NCI-H82 treated with DMSO at 0.1 percent for 48 hours (cell line): Measurements from ENCODE around the gene SHKBP1.
A peak's percentile ranks its signal among the peaks of the same experiment; 100 is the strongest.
"Not testable (repeated sequence)": the region's sequence is repeated elsewhere in the genome, so short reads cannot be mapped to it uniquely, and the experiment has no call there.

Experiments used
- DNase-seq: peaks from one replicate; lab custom pipeline; 2025; ENCODE audit not compliant: unreplicated experiment; lab: John Stamatoyannopoulos, UW

The SHKBP1 gene

DNA sequence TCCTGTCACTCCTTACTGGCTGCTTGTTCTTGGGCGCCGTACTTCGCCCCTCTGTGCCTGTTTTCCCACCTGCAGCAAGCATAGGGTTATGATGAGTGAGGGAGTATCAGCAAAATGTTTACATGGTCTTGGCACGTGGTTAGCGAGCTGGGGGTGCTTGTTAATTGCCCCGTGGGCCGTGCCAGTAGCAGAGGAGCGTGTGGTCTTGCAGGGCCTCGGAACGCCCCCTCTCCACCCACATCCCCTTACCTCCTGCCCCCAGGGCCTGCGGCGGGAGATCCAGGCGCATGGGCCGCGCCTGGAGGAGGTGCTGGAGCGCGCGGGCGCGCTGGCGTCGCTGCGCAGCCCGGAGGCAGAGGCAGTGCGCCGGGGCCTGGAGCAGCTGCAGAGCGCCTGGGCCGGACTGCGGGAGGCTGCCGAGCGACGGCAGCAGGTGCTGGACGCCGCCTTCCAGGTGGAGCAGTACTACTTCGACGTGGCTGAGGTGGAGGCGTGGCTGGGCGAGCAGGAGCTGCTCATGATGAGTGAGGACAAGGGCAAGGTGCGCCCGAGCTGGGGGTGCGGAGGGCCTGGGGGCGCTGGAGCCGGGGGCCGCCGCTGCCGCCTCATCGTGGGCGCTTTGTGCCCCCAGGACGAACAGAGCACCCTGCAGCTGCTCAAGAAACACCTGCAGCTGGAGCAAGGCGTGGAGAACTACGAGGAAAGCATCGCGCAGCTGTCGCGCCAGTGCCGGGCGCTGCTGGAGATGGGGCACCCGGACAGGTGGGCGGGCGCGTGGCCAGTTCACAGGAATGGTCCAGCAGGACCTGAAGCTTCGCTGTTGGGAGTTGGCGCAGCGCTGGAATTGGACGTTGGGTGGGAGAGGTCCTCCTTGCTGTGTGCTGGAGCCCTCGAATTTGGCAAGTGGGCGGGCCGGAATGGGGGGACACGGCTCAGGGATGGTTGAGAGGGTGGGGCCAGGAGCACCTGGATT lies 22.5 kb upstream of the SHKBP1 start:
- no peak for DNase-seq

DNA sequence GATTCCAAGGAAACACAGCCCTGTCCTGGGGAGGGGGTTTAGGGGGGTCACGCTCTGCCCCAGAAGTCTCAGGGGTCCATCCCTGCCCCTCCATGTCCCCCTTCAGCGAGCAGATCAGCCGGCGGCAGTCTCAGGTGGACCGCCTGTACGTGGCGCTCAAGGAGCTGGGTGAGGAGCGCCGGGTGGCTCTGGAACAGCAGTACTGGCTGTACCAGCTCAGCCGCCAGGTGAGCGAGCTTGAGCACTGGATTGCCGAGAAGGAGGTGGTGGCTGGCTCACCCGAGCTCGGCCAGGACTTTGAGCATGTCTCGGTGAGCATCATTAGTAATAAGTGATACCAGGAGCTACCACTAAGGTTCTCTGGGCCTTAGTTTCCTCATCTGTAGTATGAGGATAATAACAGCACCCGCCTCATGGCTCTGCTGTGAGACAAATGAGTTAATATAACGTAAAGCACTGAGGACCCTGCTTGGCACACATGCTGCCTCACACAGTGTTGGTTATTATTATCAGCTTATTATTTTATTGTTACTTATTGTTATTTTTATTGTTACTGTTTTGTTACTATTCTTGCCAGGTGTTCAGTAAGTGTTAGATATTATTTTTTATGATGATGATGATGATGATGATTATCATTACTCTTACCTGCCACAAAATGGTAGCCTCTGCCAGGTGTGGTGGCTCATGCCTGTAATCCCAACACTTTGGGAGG lies 20.5 kb upstream of the SHKBP1 start:
- no peak for DNase-seq

DNA sequence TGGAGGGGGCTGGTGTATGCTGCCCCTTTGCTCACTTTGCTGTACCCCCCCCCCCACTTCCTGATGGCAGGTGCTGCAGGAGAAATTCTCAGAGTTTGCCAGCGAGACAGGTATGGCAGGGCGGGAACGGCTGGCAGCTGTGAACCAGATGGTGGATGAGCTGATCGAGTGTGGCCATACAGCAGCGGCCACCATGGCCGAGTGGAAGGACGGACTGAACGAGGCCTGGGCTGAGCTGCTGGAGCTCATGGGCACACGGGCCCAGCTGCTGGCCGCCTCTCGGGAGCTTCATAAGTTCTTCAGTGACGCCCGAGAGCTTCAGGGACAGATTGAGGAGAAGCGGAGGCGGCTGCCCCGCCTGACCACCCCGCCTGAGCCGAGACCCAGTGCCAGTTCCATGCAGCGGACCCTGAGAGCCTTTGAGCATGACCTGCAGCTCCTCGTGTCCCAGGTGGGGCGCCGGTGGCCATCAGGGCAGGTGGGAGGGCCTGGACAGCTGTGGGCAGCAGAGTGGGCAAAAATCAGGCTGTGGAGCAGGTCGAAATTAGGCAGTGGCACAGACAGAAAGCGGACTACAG lies 19.6 kb upstream of the SHKBP1 start:
- DNase-seq, result no peak

DNA sequence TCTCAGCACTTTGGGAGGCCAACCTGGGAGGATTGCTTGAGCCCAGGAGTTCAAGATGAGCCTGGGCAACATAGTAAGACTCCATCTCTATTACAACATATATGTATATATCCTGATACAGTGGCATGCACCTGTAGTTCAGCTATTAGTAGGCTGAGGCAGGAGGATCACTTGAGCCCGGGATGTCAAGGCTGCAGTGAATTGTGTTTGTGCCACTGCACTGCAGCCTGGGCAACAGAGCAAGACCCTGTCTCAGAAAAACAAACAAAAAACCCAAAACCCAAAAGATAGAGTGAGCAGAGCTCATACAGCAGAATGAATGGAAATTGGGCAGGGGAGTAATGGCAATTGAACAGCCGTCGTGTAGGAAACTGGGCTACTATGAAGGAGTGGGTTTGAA lies 17.3 kb upstream of the SHKBP1 start:
- no peak for DNase-seq

DNA sequence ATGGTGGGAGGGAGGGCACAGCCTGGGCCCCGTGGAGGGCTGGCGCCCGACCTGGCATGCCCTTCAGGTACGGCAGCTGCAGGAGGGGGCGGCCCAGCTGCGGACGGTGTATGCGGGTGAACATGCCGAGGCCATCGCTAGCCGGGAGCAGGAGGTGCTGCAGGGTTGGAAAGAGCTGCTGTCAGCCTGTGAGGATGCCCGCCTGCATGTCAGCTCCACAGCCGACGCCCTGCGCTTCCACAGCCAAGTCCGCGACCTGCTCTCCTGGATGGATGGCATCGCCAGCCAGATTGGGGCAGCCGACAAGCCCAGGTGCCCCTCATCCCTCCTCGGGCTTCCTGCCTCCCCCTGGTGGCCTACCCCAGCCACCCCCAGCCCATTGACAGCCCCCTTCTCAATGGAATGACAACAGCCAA lies 16.6 kb upstream of the SHKBP1 start:
- DNase-seq, result no peak

DNA sequence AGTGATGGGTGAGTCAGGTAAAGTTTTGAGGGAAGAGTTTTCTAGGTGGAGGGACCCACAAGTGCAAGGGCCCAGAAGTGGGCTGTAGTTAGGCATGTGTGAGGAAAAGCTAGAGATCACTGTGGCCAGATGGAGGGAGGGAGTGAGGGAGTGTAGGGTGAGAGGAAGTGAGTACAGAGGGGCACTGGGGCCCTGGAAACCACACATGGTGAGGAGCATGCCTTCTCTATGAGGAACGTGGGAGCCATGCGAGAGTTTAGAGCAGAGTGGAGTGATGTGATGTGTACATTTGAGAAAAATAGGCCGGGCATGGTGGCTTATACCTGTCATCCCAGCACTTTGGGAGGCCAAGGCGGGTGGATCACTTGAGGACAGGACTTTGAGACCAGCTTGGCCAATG lies 14.7 kb upstream of the SHKBP1 start:
- no peak for DNase-seq

DNA sequence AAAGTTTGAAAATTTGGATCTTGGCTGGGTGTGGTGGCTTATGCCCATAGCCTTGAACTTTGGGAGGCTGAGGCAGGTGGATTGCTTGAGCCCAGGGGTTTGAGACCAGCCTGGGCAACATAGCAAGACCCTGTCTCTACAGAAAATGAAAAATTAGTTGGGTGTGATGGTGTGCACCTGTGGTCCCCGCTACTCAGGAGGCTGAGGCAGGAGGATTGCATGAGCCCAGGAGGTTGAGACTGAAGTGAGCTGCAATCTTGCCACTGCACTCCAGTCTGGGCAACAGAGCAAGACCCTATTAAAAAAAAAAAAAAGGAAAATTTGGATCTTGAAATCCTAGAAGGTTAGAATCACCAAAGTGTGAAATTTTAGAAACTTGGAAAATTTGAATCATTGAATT lies 12.1 kb upstream of the SHKBP1 start:
- not testable (repeated sequence) for DNase-seq

DNA sequence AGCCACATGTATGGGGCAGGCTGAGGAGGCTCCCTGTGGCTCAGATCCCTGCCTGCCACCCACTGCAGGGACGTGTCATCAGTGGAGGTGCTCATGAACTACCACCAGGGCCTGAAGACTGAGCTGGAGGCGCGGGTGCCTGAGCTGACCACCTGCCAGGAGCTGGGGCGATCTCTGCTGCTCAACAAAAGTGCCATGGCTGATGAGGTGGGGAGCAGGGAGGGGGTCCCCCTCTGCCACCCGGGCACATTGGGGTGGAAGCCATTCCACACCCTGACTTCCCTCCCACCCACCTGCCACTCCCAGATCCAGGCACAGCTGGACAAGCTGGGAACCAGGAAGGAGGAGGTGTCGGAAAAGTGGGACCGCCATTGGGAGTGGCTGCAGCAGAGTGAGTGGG lies 11.3 kb upstream of the SHKBP1 start:
- no peak for DNase-seq

DNA sequence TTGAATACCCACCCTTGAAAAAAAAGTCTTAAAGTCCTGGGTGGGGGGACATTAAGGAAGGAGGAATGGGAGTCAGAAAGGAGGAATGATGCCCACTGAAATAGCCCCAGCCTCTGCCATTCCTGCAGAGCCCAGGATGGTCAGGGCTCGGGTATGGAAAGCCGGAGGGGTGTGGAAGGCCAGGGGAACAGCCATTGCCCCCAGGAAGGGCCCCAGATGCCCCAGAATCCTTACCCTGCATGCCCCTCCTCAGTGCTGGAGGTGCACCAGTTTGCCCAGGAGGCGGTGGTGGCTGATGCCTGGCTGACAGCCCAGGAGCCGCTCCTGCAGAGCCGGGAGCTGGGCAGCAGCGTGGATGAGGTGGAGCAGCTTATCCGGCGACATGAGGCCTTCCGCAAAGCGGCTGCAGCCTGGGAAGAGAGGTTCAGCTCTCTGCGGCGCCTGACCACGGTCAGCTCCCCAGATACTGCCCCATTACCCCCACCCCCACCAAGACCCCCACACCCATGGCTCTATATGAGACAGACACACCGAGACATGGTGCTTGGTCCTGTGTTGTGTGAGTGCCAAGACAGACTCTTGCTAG lies 10.7 kb upstream of the SHKBP1 start:
- no peak for DNase-seq

DNA sequence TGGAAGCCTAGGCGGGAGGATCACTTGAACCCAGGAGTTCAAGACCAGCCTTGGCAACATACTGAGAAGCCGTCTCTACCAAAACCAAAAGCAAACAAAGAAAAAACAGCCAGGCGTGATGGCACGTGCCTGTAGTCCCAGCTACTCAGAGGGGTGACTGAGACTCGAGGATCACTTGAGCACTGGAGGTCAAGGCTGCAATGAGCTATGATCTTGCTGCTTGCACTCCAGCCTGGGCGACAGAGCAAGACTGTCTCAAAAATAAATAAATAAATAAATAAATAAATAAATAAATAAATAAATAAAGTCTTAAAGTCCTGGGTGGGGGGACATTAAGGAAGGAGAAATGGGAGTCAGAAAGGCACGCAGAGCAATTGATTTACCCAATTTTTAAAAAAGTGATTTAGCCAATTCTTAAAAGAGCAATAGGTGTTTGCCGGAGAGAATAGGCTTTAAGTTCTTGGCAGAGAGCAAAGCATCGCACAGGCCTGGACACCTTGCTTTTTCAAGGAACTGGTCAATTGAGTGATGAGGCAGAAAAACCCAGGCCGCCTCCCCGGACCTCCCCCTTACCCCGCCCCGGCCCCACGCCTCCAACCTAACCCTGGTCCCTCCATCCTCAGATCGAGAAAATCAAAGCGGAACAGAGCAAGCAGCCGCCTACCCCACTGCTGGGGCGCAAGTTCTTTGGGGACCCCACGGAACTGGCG lies 9.5 kb upstream of the SHKBP1 start:
- no peak for DNase-seq

DNA sequence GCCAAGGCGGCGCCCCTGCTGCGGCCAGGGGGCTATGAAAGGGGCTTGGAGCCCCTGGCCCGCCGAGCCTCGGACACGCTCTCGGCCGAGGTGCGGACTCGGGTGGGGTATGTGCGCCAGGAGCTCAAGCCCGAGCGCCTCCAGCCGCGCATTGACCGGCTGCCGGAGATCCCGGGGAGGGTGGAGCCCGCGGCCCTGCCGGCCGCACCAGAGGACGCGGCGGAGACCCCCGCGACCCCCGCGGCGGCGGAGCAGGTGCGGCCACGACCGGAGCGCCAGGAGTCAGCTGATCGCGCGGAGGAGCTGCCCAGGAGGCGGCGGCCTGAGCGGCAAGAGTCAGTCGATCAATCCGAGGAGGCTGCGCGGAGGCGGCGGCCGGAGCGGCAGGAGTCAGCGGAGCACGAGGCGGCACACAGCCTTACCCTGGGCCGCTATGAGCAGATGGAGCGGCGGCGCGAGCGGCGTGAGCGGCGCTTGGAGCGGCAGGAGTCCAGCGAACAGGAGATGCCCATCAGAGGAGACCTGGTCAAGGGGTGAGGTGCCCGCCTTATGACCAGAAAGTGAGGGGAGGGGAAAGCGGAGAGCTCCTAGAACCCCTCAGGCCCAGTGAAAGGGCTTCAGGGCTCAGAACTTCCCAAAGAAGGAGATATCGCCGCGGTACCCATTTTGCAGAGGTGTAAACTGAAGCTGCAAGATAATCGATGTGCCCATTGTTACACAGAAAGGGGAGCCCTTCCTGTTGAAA lies 8.8 kb upstream of the SHKBP1 start:
- DNase-seq, result no peak

DNA sequence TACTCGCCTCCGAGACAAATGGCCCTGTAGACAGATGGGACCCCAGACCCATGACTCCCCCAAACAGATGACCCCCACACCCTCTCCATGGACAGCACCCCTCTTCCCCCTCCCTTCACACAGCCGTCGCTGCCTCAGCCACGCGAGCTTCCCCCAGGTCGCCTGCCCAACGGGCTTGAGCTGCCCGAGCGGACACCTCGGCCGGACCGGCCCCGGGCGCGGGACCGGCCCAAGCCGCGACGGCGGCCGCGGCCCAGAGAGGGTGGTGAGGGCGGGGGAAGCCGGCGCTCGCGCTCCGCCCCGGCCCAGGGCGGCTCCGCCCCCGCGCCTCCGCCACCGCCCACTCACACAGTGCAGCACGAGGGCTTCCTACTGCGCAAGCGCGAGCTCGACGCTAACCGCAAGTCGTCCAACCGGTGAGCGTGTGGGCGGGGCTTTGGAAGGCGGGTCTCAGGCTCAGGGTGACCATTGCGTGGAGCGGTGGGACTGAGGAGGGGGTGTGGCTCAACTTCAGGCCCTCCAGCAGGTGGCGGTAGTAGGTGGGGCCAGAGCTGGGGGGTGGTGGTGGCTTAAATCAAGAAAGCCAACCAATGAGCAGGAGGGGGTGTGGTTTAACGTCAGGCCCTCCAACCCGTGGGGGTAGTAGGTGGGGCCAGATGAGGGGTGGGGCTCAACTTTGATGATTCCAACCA lies 6.2 kb upstream of the SHKBP1 start:
- no peak for DNase-seq

DNA sequence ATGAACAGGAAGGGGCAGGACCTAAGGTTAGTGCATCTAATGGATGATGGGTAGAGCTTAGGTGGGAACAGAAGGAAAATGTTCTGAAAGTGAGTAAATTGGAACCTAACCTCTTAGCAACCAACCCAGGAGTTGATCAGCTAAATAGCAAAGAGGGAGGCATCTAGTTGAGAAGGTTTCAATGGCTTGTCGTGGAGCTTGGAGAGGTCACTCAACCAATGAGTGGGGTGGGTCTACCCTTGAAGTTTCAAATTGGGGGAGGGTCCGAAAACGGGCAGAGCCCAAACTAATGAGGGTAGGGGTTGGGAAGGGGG lies 5.7 kb upstream of the SHKBP1 start:
- no peak for DNase-seq

DNA sequence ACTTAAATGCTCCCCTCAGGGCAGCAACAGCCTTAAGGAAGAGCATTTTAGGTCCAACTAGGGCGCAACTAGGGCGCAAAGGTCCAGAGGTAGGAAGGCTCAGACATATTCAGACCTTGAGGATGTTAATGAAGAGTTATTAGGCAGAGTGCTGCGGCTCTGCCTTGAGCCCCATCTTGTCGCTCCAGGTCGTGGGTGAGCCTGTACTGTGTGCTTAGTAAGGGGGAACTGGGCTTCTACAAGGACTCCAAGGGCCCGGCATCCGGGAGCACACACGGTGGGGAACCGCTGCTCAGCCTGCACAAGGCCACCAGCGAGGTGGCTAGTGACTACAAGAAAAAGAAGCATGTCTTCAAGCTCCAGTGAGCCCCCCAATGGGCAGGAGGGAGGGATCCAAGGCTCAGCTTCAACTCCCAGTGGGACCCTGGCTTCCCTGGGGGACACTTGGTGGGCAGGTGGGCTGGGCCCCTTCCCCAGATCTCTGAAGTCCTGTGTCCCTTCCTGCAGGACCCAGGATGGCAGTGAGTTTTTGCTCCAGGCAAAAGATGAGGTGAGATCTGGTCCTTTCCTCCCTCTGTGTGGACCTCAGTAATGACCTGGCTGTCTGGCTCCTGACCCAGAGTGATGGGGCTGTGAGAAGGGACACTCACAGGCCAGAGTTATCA lies 4.7 kb upstream of the SHKBP1 start:
- no peak for DNase-seq

DNA sequence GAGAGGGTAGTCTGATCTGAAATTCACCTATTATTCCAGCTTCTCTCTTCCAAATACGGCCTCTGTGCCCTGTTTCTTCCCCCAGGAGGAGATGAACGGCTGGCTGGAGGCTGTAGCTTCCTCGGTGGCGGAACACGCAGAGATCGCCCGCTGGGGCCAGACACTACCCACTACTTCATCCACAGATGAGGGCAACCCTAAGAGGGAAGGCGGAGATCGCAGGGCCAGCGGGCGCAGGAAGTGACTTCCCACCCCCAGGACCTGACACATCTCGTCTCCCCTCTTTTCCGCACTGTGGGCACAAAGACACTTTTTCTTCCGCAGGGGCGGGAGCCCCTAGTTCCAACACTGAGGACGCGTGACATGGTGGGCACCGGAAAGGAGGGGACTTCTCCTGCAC lies 1.3 kb upstream of the SHKBP1 start:
- DNase-seq, result no peak

DNA sequence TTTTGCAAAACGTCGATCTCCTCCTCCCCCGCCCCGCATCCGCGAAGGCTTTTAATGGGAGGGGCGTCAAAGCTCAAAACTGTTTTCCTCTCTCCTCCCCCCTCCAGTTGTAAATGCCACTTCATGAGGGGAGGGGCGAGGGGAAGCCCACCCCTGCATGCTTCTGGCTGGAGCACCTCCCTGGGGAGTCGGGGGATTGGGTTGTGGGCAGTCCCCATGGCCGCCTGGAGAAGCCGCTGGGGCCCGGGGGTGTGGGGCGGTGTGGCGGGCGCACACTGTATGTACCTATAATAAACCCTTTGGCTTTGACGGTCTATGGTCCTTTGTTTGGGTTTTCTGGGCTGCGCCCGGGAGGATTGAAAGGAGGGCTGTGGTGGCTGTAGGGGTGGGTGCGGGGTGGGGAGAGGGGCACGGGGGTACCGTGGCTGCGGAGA lies 505 bp upstream of the SHKBP1 start:
- DNase-seq, result peak; percentile 67

DNA sequence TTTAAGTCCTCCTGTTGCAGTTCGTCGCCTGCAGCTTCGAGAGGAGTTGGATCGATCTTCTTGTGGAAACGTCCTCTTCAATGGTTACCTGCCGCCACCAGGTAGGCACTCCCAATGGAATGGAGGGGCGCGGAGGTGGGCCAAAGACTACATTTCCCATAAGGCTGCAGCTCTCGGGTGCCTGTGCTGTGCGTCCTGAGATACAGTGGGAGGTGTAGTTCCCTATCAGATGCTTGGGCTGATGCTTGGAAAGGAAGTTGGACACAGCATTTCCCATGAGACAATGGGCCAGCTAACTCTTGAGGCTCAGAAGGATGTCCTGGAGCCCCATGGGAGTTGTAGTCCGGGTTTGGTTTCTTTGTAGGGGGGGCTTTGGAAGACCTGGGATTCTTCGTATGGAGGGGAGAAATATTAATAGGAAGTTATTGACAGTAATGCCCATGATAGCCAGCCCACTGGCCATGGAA lies 1.8 kb downstream of the SHKBP1 start:
- peak; percentile 70 for DNase-seq

DNA sequence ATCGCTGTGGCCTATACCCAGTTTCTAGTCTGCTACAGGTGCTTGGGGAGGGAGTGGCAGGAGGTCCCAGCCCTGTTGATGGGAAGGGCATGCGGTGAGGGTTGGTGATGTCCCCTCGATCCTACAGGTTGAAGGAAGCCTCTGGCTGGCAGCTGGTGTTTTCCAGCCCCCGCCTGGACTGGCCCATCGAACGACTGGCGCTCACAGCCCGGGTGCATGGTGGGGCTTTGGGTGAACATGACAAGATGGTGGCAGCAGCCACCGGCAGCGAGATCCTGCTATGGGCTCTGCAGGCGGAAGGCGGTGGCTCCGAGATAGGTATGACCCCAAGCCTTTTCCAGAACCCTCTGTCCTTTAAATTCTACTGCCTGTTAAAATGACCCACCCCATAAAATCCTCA lies 3.9 kb downstream of the SHKBP1 start:
- no peak for DNase-seq

DNA sequence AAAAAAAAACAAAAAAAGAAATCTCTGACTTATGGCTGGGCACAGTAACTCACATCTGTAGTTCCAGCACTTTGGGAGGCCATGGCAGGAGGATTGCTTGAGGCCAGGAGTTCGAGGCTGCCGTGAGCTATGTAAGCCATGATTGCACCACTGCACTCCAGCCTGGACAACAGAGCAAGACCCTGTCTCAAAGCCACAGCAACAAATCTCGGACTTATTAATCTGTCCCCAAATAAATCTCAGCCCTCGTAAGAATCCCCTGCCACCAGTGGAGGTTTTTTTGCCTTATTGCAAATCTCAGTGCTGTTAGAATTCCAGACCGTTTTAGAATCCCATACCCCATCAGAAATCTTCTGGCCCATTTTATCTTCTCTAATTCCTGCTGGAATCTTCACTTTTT lies 4.9 kb downstream of the SHKBP1 start:
- DNase-seq, result no peak
